ENCODE results near the gene SOS1.

Gene SOS1

DNA sequence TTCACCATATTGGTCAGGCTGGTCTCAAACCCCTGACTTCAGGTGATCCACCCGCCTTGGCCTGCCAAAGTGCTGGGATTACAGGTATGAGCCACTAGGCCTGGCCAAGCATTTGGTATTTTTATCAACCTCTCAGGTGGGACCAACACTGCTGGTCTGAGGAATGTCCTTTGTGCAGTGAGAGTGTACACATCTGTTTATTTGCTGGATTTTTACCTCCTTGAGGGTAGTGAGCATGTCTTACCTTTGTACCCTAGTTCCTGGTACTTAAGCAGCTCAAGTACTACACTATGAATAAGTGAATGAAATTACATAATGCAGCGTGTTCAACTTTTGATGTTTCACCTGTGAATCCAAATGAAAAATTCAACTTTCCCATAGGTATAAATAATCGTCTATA is 29.8 kb downstream of the SOS1 start:
- no peaks in the 10 kb centered on the region for H3K36me3 ChIP-seq (ENCODE audit: control insufficient read depth in 2 of 2, insufficient read depth in 2 of 2, low read length in 2 of 2)
- no peak overlapping the region for H3K4me3 ChIP-seq (ENCODE audit: low read length in 2 of 2)
- H3K4me1 ChIP-seq (ENCODE audit: control insufficient read depth in 2 of 2, insufficient read depth in 2 of 2, low read length in 2 of 2), result peaks cover 2 to 6% of the 10 kb centered on the region in 2 donors
- H3K9me3 ChIP-seq (ENCODE audit: control insufficient read depth in 2 of 2, low read length in 2 of 2), result no peaks in the 10 kb centered on the region
- H3K27me3 ChIP-seq (ENCODE audit: control insufficient read depth in 2 of 2, insufficient read depth in 2 of 2, low read length in 2 of 2), result no peaks in the 10 kb centered on the region
- no peak overlapping the region for H3K27ac ChIP-seq (ENCODE audit: low read depth in 2 of 2, low read length in 2 of 2)
- no peak overlapping the region for H3K9ac ChIP-seq (ENCODE audit: low read depth in 1 of 2, low read length in 2 of 2)

DNA sequence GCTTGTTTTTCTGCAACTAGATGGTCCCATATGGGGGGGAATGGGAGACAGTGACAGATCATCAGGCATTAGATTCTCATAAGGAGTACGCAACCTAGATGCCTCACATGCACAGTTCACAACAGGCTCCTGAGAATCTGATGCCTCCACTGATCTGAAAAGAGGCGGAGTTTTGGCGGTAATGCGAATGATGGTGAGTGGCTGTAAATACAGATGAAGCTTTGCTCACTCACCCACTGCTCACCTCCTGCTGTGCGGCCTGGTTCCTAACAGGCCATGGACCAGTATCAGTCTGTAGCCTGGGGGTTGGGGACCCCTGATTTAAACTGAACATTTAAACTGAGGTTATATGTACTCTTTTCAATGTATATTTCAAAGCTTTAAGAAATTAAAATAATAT is 40.7 kb downstream of the SOS1 start:
- H3K9me3 ChIP-seq (ENCODE audit: control insufficient read depth in 2 of 2, low read length in 2 of 2), result no peaks in the 10 kb centered on the region
- no peaks in the 10 kb centered on the region for H3K4me1 ChIP-seq (ENCODE audit: control insufficient read depth in 2 of 2, insufficient read depth in 2 of 2, low read length in 2 of 2)
- no peaks in the 10 kb centered on the region for H3K27me3 ChIP-seq (ENCODE audit: control insufficient read depth in 2 of 2, insufficient read depth in 2 of 2, low read length in 2 of 2)
- no peak overlapping the region for H3K27ac ChIP-seq (ENCODE audit: low read depth in 2 of 2, low read length in 2 of 2)
- H3K9ac ChIP-seq (ENCODE audit: low read depth in 1 of 2, low read length in 2 of 2), result no peak overlapping the region
- H3K36me3 ChIP-seq (ENCODE audit: control insufficient read depth in 2 of 2, insufficient read depth in 2 of 2, low read length in 2 of 2), result no peaks in the 10 kb centered on the region
- H3K4me3 ChIP-seq (ENCODE audit: low read length in 2 of 2), result no peak overlapping the region

DNA sequence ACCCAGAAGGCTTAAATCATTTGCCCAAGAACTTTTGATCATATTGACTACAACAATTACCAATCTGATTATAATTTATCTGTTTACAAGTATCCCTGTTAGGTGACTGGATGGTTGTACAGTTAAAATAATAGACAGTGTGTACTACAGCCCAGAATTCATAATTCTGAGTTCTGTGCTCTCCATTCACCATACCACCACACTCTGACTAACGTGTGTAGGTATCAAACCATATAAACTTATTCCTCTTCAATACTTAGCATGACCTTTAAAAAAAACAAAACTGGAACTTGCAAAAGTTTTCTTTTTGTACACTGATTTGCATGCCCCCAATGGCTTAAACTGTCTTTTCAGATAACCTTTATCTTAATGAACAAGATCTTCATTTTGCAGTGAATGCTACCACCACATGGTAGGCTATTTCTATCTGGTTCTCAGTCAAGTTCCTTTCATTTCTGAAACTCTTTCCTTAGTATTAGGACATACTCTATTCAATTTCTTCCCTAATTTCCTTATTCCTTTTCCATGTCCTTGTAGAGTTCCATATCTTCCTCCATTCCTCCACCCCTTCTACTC is 50.9 kb downstream of the SOS1 start:
- H3K9ac ChIP-seq (ENCODE audit: low read depth in 1 of 2, low read length in 2 of 2), result no peak overlapping the region
- H3K36me3 ChIP-seq (ENCODE audit: control insufficient read depth in 2 of 2, insufficient read depth in 2 of 2, low read length in 2 of 2), result peaks cover 0 to 10% of the 10 kb centered on the region in 2 donors
- no peak overlapping the region for H3K27ac ChIP-seq (ENCODE audit: low read depth in 2 of 2, low read length in 2 of 2)
- H3K27me3 ChIP-seq (ENCODE audit: control insufficient read depth in 2 of 2, insufficient read depth in 2 of 2, low read length in 2 of 2), result no peaks in the 10 kb centered on the region
- H3K4me3 ChIP-seq (ENCODE audit: low read length in 2 of 2), result no peak overlapping the region
- no peaks in the 10 kb centered on the region for H3K4me1 ChIP-seq (ENCODE audit: control insufficient read depth in 2 of 2, insufficient read depth in 2 of 2, low read length in 2 of 2)
- no peaks in the 10 kb centered on the region for H3K9me3 ChIP-seq (ENCODE audit: control insufficient read depth in 2 of 2, low read length in 2 of 2)

DNA sequence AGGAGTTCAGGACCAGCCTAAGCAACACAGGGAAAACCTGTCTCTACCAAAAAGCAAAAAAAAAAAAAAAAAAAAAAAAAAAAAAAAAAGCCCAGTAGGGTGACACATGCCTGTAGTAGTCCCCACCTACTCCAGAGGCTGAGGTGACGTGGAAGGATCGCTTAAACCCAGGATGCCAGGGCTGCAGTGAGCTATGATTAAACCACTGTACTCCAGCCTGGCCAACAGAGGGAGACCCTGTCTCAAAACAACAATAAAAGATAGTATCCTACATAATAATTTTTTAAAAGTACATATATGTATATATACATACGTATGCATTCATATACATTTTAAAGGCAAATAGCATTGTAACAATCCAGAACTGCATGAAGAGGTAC is 51.7 kb downstream of the SOS1 start:
- H3K4me3 ChIP-seq (ENCODE audit: low read length in 2 of 2), result no peak overlapping the region
- no peak overlapping the region for H3K9ac ChIP-seq (ENCODE audit: low read depth in 1 of 2, low read length in 2 of 2)
- no peaks in the 10 kb centered on the region for H3K4me1 ChIP-seq (ENCODE audit: control insufficient read depth in 2 of 2, insufficient read depth in 2 of 2, low read length in 2 of 2)
- H3K9me3 ChIP-seq (ENCODE audit: control insufficient read depth in 2 of 2, low read length in 2 of 2), result no peaks in the 10 kb centered on the region
- H3K27me3 ChIP-seq (ENCODE audit: control insufficient read depth in 2 of 2, insufficient read depth in 2 of 2, low read length in 2 of 2), result no peaks in the 10 kb centered on the region
- peaks cover 0 to 10% of the 10 kb centered on the region in 2 donors for H3K36me3 ChIP-seq (ENCODE audit: control insufficient read depth in 2 of 2, insufficient read depth in 2 of 2, low read length in 2 of 2)
- no peak overlapping the region for H3K27ac ChIP-seq (ENCODE audit: low read depth in 2 of 2, low read length in 2 of 2)

DNA sequence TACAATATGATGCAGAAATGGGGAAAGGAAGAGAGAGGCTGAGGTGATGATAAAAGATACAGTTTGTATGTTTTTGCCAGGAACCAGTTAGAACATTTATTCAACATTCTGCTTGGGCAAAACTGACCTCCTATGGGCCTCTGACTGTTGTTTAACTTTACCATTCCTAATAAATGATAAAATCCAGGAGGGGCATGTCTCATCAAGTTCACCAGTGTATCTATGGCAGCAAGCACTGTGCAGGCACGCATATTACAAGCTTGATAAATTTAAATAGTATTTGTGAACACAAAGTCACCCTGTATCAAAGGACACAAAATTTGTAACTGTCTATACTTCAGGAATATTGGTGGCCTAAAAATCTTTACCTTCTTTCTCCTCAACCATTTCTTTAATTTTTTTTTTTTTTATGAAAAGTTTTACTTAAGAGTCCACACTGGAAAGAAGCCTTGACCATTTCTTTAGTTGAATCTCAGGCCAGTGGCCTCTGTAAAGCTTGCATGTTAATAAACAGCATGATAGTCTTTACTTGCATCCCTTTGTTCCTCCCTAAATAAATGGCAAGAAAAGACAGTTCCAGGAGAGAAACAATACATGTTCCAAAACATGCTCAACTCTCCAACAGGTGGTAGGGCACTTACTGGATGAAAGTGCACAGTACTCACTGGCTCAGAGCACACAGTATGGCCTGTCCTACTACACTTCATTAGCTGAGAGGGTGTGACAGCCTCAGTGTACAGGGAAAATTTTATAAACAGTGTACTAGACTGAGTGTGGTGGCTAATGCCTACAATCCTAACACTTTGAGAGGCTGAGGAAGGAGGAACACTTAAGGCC is 52.3 kb downstream of the SOS1 start:
- Histone ChIP-seq H3K9ac (ENCODE audit: low read depth in 1 of 2, low read length in 2 of 2) (no peak overlapping the region), H3K4me3 (ENCODE audit: low read length in 2 of 2) (no peak overlapping the region), H3K9me3 (ENCODE audit: control insufficient read depth in 2 of 2, low read length in 2 of 2) (no peaks in the 10 kb centered on the region), H3K27ac (ENCODE audit: low read depth in 2 of 2, low read length in 2 of 2) (no peak overlapping the region), H3K4me1 (ENCODE audit: control insufficient read depth in 2 of 2, insufficient read depth in 2 of 2, low read length in 2 of 2) (no peaks in the 10 kb centered on the region), H3K36me3 (ENCODE audit: control insufficient read depth in 2 of 2, insufficient read depth in 2 of 2, low read length in 2 of 2) (peaks cover 0 to 10% of the 10 kb centered on the region in 2 donors), H3K27me3 (ENCODE audit: control insufficient read depth in 2 of 2, insufficient read depth in 2 of 2, low read length in 2 of 2) (no peaks in the 10 kb centered on the region)

DNA sequence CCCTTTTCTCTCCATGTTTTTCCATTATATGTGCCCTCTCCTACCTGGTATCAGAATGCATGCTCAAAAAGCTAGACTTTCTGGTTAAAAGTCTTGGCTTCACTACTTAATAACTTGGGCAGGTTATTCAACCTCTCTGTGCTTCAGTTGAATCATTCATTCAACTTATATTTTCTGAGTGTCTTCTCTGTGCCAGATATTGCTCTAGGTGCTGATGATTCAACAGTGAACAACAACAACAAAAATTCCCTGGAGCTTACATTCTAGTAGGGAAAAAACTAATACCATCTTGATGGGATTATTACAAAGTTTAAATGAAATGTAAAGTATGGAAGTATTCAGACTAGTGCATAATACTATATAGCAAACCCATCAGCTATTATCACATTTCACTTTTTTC is 55.2 kb downstream of the SOS1 start:
- Histone ChIP-seq H3K4me1 (ENCODE audit: control insufficient read depth in 2 of 2, insufficient read depth in 2 of 2, low read length in 2 of 2) (no peaks in the 10 kb centered on the region), H3K9ac (ENCODE audit: low read depth in 1 of 2, low read length in 2 of 2) (no peak overlapping the region), H3K9me3 (ENCODE audit: control insufficient read depth in 2 of 2, low read length in 2 of 2) (no peaks in the 10 kb centered on the region), H3K36me3 (ENCODE audit: control insufficient read depth in 2 of 2, insufficient read depth in 2 of 2, low read length in 2 of 2) (peaks cover 0 to 10% of the 10 kb centered on the region in 2 donors), H3K27me3 (ENCODE audit: control insufficient read depth in 2 of 2, insufficient read depth in 2 of 2, low read length in 2 of 2) (no peaks in the 10 kb centered on the region), H3K27ac (ENCODE audit: low read depth in 2 of 2, low read length in 2 of 2) (no peak overlapping the region), H3K4me3 (ENCODE audit: low read length in 2 of 2) (no peak overlapping the region)

DNA sequence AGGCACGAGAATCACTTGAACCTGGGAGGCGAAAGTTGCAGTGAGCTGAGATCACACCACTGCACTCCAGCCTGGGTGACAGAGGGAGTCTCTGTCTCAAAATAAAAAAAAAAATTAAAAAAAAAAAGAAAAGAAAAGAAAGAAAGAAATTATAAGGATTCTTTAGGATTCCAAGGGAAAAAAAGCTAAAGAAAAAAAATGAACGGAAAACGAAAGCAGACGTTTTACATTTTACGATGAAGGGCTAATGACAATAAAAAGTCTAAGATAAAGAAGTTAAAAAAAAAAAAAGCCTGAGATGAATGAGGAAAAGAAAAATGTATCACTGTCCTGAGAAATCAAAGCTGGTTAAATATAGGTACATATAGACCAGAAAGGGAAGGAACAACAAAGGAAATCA is 58.5 kb downstream of the SOS1 start:
- H3K4me1 ChIP-seq (ENCODE audit: control insufficient read depth in 2 of 2, insufficient read depth in 2 of 2, low read length in 2 of 2), result no peaks in the 10 kb centered on the region
- no peak overlapping the region for H3K4me3 ChIP-seq (ENCODE audit: low read length in 2 of 2)
- no peak overlapping the region for H3K9ac ChIP-seq (ENCODE audit: low read depth in 1 of 2, low read length in 2 of 2)
- H3K36me3 ChIP-seq (ENCODE audit: control insufficient read depth in 2 of 2, insufficient read depth in 2 of 2, low read length in 2 of 2), result peaks cover 0 to 10% of the 10 kb centered on the region in 2 donors
- H3K9me3 ChIP-seq (ENCODE audit: control insufficient read depth in 2 of 2, low read length in 2 of 2), result no peaks in the 10 kb centered on the region
- H3K27ac ChIP-seq (ENCODE audit: low read depth in 2 of 2, low read length in 2 of 2), result no peak overlapping the region
- no peaks in the 10 kb centered on the region for H3K27me3 ChIP-seq (ENCODE audit: control insufficient read depth in 2 of 2, insufficient read depth in 2 of 2, low read length in 2 of 2)

DNA sequence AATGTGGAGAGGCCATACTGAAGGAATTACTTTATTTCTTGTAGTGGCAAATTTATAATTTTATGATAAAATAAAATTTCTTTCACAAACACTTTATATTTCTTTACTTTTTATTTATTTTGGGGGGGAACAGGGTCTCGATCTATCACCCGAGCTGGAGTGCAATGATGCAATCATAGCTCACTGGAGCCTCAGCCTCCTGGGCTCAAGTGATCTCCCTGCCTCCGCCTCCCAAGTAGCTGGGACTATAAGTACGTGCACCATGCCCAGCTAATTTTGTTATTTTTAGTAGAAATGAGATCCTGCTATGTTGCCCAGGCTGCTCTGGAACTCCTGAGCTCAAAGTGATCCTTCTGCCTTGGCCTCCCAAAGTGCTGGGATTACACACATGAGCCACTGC is 59.6 kb downstream of the SOS1 start:
- Histone ChIP-seq H3K27ac (ENCODE audit: low read depth in 2 of 2, low read length in 2 of 2) (no peak overlapping the region), H3K4me1 (ENCODE audit: control insufficient read depth in 2 of 2, insufficient read depth in 2 of 2, low read length in 2 of 2) (no peaks in the 10 kb centered on the region), H3K9ac (ENCODE audit: low read depth in 1 of 2, low read length in 2 of 2) (no peak overlapping the region), H3K27me3 (ENCODE audit: control insufficient read depth in 2 of 2, insufficient read depth in 2 of 2, low read length in 2 of 2) (no peaks in the 10 kb centered on the region), H3K36me3 (ENCODE audit: control insufficient read depth in 2 of 2, insufficient read depth in 2 of 2, low read length in 2 of 2) (peaks cover 5 to 9% of the 10 kb centered on the region in 2 donors), H3K9me3 (ENCODE audit: control insufficient read depth in 2 of 2, low read length in 2 of 2) (no peaks in the 10 kb centered on the region), H3K4me3 (ENCODE audit: low read length in 2 of 2) (no peak overlapping the region)

DNA sequence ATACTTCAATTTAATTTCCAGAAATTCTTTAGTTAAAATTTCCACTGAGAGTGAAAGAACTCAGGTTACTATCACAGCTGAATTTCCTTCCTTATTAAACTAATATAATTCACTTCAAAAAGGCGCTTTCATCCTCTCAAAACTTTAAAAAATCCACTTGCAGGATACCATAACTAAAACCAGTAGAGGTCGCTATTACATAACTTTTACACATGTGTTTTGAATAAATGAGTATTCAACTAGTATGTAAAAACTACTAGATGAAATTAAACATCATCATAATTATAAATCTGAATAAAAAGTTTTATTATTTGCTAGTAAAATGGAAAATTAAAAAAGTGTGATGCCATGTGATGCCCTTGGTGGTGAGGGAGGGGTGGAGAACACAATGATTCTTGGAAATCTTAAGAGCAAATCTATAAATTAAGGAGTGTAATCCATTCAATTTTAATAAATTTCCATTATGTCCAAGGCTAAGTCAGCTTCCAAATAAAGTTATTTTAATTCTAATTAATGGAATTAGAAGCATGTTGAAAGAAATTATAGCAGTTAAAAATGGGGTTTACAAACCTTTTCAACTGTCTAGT is 61.4 kb downstream of the SOS1 start:
- Histone ChIP-seq H3K4me1 (ENCODE audit: control insufficient read depth in 2 of 2, insufficient read depth in 2 of 2, low read length in 2 of 2) (no peaks in the 10 kb centered on the region), H3K9me3 (ENCODE audit: control insufficient read depth in 2 of 2, low read length in 2 of 2) (no peaks in the 10 kb centered on the region), H3K36me3 (ENCODE audit: control insufficient read depth in 2 of 2, insufficient read depth in 2 of 2, low read length in 2 of 2) (peaks cover 3 to 10% of the 10 kb centered on the region in 2 donors), H3K27ac (ENCODE audit: low read depth in 2 of 2, low read length in 2 of 2) (no peak overlapping the region), H3K9ac (ENCODE audit: low read depth in 1 of 2, low read length in 2 of 2) (no peak overlapping the region), H3K27me3 (ENCODE audit: control insufficient read depth in 2 of 2, insufficient read depth in 2 of 2, low read length in 2 of 2) (no peaks in the 10 kb centered on the region), H3K4me3 (ENCODE audit: low read length in 2 of 2) (no peak overlapping the region)

DNA sequence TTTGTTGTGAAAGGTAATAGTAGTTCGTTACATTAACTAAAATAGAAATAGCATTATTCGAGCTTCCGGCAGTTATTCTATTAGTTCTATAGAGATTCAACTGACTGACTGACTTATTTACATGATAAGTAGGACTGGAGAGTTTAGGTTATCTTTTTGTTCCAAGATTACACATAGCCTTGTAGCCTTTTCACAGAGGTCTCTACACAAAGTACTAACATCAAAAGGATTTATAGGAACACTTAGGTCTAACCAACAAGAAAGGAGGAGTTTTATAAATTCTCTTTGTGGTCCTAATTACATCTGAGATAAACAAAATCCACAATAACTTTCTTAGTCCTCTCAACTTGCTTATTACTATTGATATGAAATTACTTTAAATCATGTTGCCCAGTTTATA is 62.8 kb downstream of the SOS1 start:
- H3K9me3 ChIP-seq (ENCODE audit: control insufficient read depth in 2 of 2, low read length in 2 of 2), result no peaks in the 10 kb centered on the region
- H3K4me1 ChIP-seq (ENCODE audit: control insufficient read depth in 2 of 2, insufficient read depth in 2 of 2, low read length in 2 of 2), result no peaks in the 10 kb centered on the region
- H3K36me3 ChIP-seq (ENCODE audit: control insufficient read depth in 2 of 2, insufficient read depth in 2 of 2, low read length in 2 of 2), result peaks cover 8 to 13% of the 10 kb centered on the region in 2 donors
- no peak overlapping the region for H3K27ac ChIP-seq (ENCODE audit: low read depth in 2 of 2, low read length in 2 of 2)
- no peak overlapping the region for H3K9ac ChIP-seq (ENCODE audit: low read depth in 1 of 2, low read length in 2 of 2)
- H3K4me3 ChIP-seq (ENCODE audit: low read length in 2 of 2), result no peak overlapping the region
- no peaks in the 10 kb centered on the region for H3K27me3 ChIP-seq (ENCODE audit: control insufficient read depth in 2 of 2, insufficient read depth in 2 of 2, low read length in 2 of 2)

Measured in mucosa of rectum (tissue), 2 donors.